Suppressor macrophage treated with lipopolysaccharide for 1 hour (primary cell): ENCODE measurements around the gene FDPS.
"Not testable (repeated sequence)": the region's sequence is repeated elsewhere in the genome, so short reads cannot be mapped to it uniquely, and the experiment has no call there.

Experiments used
- DNase-seq, 3 donors: peaks; one replicate each; pipeline ENCODE4 v3.0.0-alpha.2; 2020 to 2022

Gene FDPS

DNA sequence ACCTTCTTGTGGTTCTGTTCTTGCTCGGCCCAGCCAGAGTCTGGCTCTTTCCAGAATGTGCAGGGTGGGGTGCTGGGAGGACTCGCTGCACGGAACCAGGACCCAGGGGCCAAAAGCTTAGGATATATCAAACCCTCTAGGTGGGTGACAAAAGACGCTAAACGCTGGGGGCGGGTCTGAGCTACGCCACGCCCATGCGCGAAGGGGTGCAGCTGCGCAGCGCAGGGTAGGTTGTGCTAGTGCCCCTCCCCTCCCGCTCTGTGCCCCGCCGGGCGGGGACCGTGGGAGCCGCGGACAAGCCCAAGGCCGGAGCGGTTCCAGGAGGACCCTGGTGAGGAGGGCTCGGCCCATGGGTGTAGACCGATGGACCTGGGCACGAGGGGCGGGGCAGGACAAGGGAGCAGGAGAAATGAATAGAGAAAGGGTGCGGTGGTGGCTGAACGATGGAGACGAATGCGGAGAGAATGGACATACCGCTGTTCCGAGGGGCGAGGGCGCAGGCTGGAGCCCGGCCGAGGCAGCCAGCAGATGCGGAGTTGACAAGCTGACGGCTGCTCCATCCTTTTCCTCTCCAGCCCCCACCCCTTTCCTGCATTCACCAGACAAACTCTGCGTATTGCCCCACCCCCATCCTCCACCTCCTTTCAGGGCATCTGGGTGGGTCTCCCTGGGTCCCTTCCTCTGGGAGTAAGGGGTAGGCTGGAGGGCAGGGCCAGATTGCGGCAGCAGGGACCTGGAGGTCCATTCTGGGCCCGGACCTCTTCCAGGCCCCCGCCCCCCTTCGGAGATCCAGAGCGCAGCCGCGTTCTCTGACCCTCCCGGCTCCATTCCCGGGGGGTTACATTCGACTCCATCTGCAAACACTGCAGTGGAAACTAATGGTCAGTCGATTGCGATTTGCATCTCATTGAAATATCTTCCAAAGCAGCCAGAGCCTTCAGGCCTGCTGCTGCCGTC is 12.3 kb downstream of the FDPS start, which contains the start of gene RUSC1:
Gene RUSC1 (plus strand): TSS at position 234 of the 957 bp plus-strand sequence. CDS start 880 bp downstream, outside the sequence.
- peak; percentile 61 to 77 (median 62) for DNase-seq

DNA sequence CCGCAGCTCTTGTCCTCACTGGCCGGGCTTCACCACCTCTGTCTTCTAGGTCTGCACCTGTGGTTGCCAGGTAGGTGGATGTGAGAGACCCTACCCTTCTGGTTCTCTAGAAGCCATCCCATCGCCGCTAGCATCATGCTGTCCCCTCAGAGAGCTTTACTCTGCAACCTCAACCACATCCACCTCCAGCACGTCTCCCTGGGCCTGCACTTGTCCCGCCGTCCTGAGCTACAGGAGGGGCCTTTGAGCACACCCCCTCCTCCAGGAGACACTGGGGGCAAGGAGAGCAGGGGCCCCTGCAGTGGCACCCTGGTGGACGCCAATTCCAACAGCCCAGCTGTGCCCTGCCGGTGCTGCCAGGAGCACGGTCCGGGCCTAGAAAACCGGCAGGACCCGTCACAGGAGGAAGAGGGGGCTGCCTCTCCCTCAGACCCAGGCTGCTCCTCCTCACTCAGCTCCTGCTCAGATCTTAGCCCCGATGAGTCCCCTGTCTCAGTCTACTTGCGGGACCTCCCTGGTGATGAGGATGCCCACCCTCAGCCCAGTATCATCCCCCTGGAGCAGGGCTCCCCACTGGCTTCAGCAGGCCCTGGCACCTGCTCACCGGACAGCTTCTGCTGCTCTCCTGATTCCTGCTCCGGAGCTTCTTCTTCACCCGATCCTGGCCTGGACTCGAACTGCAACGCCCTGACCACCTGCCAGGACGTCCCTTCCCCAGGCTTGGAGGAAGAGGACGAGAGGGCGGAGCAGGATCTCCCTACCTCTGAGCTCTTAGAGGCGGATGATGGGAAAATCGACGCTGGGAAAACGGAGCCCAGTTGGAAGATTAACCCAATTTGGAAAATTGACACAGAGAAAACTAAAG is 13.2 kb downstream of the FDPS start:
- DNase-seq: no peak

DNA sequence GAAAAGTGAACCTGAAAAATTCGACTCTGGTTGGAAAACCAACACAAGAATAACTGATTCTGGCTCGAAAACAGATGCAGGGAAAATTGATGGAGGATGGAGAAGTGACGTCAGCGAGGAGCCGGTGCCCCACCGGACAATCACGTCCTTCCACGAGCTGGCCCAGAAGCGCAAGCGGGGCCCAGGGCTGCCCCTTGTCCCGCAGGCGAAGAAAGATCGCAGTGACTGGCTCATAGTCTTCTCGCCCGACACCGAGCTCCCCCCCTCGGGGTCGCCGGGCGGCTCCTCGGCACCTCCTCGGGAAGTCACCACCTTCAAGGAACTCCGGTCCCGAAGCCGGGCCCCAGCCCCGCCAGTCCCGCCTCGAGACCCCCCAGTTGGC is 13.9 kb downstream of the FDPS start:
- DNase-seq: peak; percentile 41 to 62 (median 54)

DNA sequence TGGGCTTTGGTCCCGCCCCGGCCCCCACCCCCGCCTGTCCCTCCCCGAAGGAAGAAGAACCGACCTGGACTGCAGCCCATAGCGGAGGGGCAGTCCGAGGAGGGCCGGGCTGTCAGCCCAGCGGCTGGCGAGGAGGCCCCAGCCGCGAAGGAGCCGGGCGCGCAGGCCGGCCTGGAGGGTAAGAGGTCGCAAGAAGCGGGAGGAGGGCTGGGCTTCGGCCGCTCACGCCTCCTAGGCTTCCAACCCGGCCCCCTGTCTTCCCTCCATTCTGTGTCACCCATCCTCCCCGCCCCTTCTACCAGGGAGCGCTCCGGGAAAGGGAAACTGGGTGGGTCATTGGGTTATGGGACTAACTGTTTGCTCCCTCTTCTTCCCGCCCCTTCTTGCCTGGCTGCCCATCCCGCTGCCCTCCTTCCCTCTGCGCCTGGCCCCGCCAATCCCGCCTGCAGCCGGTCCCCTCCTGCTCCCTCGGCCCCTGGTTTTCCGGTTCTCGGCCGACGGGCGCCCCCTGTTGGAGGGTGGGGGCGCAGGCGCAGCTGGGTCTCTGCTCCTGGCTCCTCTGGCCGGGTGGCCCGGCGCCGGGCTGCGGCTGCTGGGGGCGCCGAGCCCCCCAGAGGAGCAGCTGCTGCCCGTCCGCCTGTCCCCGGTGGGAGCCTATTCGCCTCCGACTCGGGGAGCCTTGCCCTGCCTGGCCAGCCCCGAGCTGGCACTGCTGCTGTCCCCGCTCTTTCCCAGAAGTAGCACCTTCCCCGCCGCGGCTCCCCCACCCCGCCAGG is 14.5 kb downstream of the FDPS start:
- peak; percentile 92 to 96 (median 92) for DNase-seq

DNA sequence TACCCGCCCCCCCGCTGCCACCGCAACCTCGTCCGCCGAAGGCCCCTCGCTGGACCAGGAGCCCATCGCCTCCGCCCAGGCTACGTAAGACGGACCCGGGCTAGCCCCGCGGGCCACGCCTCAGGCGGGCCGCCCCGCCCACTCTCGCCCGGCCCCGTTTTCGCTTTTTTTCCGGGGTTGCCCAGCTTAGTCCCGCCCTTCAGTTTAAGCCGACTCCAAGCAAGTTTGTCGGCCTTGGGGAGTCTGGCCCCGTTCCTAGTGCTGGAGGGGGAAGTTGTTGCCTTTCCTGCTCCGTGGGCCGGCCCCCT is 15.0 kb downstream of the FDPS start:
- peak; percentile 95 to 97 (median 96) for DNase-seq

DNA sequence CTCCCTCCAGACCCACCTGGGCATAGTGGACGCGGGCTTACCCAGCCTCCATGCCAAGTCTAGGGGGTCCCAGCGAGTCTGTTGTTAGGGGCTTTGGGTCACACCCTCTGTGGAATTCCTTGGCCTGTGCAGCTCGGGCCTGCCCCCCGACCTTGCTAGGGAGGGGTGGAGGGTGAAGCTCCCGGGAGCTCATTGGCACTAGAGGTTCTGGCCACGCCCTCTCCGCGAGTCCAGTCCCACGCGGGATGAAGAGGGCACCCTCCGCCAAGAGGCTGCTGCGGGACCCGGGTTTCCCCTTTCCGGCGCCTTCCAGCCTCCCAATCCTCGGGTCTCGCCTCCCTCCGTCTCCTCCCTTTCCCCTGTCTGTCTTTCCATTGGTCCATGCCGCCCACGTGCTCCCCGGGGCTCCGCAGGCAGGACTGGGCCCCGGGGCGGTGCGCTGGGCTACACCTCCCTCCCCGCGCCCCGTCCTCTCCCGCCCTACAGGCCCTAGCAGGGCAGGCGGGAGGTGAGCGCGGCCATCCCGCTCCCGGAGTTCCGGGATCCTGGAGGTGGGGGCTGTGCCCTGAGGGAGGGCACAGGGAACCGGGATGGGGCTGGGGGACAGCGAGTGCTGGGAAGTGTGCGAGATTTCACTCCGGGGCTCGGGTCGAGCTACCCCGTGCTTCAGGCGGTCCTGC is 15.5 kb downstream of the FDPS start:
- DNase-seq: peak; percentile 99

DNA sequence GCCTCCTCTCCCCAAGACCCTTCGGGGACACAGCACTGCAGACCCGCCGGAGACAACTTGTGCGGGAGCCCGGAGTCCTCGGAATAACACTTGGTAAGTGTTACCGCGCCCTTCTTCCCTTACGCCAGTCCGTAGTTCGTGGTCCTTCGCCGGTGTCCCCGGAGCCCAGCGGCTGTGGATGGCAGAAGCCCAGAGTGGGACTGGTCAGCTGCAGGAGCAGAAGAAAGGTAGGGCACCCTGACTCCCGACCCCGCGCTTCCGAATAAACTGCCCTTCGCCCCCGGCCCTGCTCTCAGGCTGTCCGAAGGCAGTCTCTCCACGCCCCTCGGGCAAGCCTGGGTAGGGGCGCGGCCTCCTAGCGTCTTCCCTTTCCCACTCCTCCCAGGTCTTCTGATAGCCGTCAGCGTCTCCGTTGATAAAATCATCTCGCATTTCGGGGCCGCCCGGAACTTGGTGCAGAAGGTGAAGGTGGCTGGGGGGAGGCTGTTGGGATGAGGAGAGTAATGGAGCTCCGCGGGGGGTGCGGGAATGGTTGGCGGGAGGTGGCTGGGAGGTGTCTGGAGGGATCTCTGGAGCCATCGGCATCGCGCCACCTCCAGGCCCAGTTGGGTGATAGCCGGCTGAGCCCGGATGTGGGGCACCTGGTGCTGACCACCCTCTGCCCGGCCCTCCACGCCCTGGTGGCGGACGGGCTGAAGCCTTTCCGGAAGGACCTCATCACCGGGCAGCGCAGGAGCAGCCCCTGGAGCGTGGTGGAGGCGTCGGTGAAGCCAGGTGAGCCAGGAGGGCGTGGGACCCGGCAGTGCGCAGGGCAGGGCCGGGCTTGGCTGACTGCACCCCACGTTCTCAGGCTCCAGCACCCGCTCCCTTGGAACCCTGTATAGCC is 16.3 kb downstream of the FDPS start:
- DNase-seq: peak; percentile 44 to 72 (median 46)

DNA sequence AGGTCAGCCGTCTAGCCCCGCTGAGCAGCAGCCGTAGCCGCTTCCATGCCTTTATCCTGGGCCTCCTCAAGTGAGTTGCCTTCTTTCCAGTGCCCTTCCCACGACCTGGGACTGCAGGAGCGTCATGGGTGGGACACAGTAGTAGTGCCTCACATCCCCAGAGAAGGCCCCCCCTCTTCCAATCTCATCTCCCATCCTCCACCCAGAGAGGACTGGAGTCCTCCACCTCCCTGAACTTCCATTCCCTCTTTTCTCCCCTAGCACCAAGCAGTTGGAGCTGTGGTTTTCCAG is 16.9 kb downstream of the FDPS start:
- no peak for DNase-seq

DNA sequence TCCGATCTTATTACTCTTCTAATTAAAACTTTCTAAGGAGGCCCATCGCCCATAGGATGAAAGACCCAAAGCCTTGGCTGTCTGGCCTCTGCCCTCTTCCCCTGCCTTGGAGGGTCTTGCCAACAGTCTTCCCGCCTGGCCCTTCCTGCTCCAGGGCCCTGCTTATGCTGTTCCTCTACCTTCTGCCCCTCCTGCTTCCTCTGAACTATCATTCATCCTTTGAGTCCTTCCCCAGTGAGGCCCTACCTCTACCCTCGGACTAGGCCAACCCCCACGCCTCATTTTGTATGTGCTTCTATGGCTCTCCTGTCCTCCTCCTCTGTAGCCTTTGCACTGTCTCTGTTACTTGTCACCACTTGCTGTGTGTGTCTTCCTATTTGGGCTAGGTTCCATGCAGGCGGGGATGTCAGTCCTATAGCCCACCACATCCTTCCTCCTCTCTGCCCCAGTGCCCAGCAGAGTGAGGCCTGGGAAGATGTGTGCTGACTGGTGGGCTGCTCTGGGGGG is 17.4 kb downstream of the FDPS start:
- no peak for DNase-seq

DNA sequence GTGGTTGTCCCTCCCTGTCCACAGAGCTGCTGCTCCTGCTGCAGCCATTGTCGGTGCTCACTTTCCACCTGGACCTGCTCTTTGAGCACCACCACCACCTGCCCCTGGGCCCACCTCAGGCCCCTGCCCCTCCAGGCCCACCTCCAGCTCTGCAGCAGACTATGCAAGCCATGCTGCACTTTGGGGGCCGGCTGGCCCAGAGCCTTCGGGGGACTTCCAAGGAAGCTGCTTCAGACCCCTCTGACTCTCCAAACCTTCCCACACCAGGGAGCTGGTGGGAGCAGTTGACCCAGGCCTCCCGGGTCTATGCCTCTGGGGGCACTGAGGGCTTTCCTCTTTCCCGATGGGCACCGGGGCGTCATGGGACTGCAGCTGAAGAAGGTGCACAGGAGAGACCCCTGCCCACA is 18.0 kb downstream of the FDPS start:
- no peak for DNase-seq

DNA sequence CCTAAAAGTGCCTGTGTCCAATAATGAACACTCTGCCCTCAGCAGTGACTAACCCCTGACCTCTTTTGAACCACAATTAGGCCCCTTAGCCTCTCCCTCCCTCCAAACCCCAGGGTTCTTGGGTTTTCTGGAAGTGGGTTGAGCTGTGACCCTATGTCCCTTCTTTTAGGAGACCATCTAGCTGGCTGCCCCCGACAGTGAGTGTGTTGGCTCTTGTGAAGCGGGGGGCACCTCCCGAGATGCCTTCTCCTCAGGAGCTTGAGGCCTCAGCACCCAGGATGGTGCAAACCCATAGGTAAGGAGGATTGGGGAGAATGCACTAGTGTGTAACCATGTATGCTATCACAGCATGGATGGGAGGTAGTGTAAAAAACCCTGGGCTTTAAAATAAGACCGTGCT is 19.3 kb downstream of the FDPS start:
- DNase-seq: no peak

DNA sequence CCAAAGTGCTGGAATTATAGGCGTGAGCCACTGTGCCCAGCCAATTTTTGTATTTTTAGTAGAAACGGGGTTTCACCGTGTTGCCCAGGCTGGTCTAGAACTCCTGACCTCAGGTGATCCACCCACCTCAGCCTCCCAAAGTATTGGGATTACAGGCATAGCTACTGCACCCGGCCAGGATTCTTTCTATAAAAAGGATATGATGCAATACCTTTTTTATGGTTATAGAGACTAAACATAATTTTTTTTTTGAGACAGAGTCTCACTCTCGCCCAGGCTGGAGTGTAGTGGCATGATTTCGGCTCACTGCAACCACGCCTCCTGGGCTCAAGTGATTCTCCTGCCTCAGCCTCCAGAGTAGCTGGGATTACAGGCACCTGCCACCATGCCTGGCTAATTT is 20.2 kb downstream of the FDPS start:
- DNase-seq: not testable (repeated sequence)

DNA sequence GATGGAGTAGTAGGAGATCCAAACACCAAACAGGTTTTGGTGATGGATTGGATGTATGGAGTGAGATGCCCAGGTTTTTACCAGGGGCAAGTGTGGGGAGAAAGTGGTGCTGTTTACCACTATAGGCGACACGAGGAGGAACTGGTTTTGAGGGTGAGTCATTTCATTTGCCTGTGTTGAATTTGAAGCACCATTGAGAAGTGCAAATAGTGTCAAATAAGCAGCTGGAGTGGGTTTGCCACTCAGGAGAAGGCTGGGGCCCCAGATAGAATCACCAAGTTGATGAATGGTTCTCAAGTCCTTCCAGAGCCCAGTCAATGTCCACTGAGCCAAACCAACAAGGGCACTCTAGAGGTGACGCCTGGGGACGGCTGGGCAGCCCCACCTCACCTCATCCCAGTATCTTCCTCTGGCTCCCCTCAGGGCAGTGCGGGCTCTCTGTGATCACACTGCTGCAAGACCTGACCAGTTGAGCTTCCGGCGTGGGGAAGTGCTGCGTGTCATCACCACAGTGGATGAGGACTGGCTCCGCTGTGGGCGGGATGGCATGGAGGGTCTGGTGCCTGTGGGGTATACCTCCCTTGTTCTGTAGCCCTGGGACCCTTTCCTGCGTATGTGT is 21.4 kb downstream of the FDPS start:
- DNase-seq: peak; percentile 20 to 27 (median 21)

DNA sequence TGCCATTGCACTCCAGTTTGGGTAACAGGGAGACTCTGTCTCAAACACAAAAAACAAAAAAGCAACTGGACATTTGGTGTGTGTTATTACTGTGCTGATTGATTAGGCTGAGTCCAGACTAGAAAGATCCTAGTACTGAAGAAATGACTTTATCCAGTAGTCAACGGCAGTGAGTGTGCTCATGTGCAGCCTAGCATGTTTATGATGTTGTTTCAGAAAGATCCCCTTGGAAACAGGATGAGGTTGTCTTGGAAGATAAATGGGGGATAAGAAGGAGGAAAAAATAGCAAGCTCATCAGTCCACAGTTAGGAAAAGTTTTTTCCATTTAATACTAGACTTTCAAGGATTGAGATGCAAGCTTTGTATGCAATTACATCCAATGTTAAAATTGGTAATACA is 26.3 kb downstream of the FDPS start:
- no peak for DNase-seq

DNA sequence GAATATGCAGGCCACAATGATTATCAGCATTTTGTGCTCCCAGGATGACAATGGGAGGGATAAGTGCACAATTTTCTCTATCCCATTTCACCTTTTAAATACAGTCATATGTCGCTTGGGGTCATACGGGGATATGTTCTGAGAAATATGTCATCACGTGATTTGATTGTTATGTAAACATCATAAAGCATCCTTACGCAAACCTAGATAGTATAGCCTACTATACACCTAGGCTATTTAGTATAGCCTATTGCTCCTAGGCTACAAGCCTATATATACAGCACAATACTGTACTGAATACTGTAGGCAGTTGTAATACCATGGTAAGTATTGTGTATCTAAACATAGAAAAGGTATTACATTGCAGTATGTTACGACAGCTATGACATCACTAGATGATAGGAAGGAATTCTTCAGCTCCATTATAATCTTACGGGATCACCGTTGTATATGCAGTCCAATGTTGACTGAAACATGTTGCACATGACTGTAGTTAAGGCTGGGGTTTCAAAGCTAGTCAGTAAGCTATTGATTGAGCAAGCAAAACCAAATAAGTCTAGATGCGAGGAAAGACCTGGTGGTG is 30.9 kb downstream of the FDPS start:
- DNase-seq: no peak

DNA sequence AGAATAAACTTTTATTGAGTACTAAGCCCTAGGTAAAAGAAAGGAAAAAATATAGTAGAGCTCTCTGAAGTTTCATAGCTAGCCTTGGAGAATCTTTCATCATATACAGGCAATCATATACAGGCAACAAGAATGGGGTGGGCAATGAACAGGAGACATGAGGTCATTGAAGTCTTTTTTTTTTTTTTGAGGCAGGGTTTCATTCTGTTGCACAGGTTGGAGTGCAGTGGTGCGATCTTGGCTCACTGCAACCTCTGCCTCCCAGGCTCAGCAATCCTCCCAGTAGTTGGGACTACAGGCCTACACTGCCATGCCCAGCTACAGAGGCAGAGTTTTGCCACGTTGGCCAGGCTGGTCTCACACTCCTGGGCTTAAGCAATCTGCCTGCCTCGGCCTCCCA is 34.2 kb downstream of the FDPS start:
- DNase-seq: no peak

DNA sequence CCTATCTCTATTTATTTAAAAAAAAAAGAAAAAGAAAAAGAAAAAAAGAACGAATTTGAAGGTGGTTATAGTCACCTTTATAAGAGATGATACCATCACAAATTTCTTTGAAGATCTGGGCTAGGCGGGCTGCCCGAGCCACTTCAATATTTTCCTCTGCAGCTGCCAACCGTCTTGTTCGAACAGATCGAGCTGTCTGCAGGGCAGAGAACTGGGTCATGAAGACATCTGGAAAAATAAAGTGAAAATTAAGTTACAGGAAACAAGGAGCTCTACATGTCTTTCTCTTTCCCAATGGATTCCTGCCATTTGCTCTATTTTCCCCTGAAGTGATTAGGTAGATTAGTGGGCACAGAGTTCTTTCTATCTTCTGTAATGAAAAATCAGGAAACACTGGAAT is 44.0 kb downstream of the FDPS start:
- DNase-seq: no peak

DNA sequence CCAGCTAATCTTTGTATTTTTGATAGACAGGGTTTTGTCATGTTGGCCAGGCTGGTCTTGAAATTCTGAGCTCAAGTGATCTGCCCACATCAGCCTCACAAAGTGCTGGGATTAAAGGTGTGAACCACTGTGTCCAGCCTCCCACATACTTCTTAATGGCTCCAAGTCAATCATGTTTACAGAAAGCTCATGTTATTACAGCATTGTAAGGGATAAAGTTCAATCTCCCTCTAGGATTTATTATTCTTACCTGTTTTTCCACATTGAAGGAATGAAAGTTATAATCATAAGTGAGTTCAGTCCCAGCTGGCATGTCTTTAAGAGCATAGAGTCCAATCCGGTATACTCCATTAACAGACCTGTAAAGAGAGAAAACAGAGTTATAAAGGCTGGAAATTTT is 51.4 kb downstream of the FDPS start:
- no peak for DNase-seq
